WI38 (cell line): ENCODE measurements around the gene NFU1.
"Not testable (repeated sequence)": the region's sequence is repeated elsewhere in the genome, so short reads cannot be mapped to it uniquely, and the experiment has no call there.

Source experiments
- H3K4me3 ChIP-seq: 2 replicates; pipeline ENCODE4 v1.5.1; 2011; ENCODE audit warnings: low read depth, mild to moderate bottlenecking, control low read depth, low read length
- CTCF ChIP-seq: IDR thresholded peaks from 2 replicates; pipeline ENCODE4 v1.5.1; 2012; ENCODE audit warnings: low read depth, mild to moderate bottlenecking, control low read depth, low read length

The NFU1 gene

GRCh38 chr2:69372767-69373166, 64.5 kb downstream of the NFU1 start:
- TF ChIP-seq CTCF = no peak
- H3K4me3 ChIP-seq = no peak overlapping the region

GRCh38 chr2:69369802-69370201, 67.4 kb downstream of the NFU1 start:
- no peak for TF ChIP-seq CTCF
- H3K4me3 ChIP-seq = no peak overlapping the region

GRCh38 chr2:69368588-69368987, 68.6 kb downstream of the NFU1 start:
- no peak for TF ChIP-seq CTCF
- H3K4me3 ChIP-seq = no peak overlapping the region

- H3K4me3 ChIP-seq = no peak overlapping the region
- no peak for TF ChIP-seq CTCF
These were observed 77.9 kb downstream of the NFU1 start for GRCh38 chr2:69359371-69359770.

GRCh38 chr2:69358914-69359313, 78.3 kb downstream of the NFU1 start:
- H3K4me3 ChIP-seq = no peak overlapping the region
- TF ChIP-seq CTCF = no peak

GRCh38 chr2:69356471-69356870, 80.8 kb downstream of the NFU1 start:
- TF ChIP-seq CTCF = no peak
- no peak overlapping the region for H3K4me3 ChIP-seq

GRCh38 chr2:69354976-69355375, 82.3 kb downstream of the NFU1 start:
- not testable (repeated sequence) for H3K4me3 ChIP-seq

- H3K4me3 ChIP-seq = no peak overlapping the region
- no peak for TF ChIP-seq CTCF
These were observed 83.9 kb downstream of the NFU1 start for GRCh38 chr2:69353360-69353759.
